ENCODE measurements around the gene RREB1.

RREB1 gene

DNA sequence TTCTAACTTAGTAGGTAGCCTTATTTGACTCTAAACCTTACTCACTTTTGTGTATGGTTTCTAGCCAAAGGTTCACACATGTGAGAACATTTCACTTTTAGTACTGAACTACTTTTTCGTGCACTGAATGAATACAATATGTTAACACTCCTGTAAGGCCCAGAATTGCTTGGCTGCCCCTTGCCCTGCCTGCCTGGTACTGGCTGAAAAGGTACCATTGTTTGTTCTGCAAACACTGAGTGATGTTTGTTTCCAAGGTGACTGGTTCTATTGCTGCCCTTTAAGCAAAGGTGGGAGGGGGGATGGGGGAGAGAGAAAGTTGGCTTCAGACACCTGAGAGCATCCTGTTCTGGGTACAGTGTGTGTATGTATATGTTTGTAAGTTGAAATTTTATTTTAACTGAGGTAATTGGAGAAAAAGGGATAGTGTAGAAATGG lies 31.2 kb downstream of the RREB1 start:
- intact Hi-C loops (cut with micrococcal nuclease), result no loop called here
- H3K27me3 Mint-ChIP-seq, result no peaks in the 10 kb centered on the region

GRCh38 chr6:7139835-7140470 lies 32.2 kb downstream of the RREB1 start:
- Mint-ChIP-seq H3K27me3 (no peaks in the 10 kb centered on the region), H3K4me1 (ENCODE audit: low read depth) (peaks cover 55% of the 10 kb centered on the region)
- intact Hi-C loops (cut with micrococcal nuclease), result no loop called here

More for the DNA sequence above, 31.2 kb downstream of the RREB1 start:
- Mint-ChIP-seq H3K4me3 (no peak overlapping the region), H3K36me3 (ENCODE audit: low read depth) (peaks cover 22% of the 10 kb centered on the region), H3K27ac (no peak overlapping the region), H3K4me1 (ENCODE audit: low read depth) (peaks cover 54% of the 10 kb centered on the region), H3K9me3 (no peaks in the 10 kb centered on the region)

GRCh38 chr6:7140631-7141378 lies 33.0 kb downstream of the RREB1 start:
- H3K27ac Mint-ChIP-seq, result peak overlapping the region; percentile 83
- intact Hi-C loops (cut with micrococcal nuclease), result no loop called here
- H3K36me3 Mint-ChIP-seq (ENCODE audit: low read depth), result peaks cover 28% of the 10 kb centered on the region
- H3K27me3 Mint-ChIP-seq, result no peaks in the 10 kb centered on the region
- peaks cover 63% of the 10 kb centered on the region for H3K4me1 Mint-ChIP-seq (ENCODE audit: low read depth)
- no peaks in the 10 kb centered on the region for H3K9me3 Mint-ChIP-seq
- peak overlapping the region; percentile 66 for H3K4me3 Mint-ChIP-seq

More at GRCh38 chr6:7139835-7140470, 32.2 kb downstream of the RREB1 start:
- Mint-ChIP-seq H3K27ac (peak overlapping the region; percentile 83), H3K36me3 (ENCODE audit: low read depth) (peaks cover 25% of the 10 kb centered on the region), H3K4me3 (no peak overlapping the region), H3K9me3 (no peaks in the 10 kb centered on the region)

GRCh38 chr6:7142228-7142801 lies 34.6 kb downstream of the RREB1 start:
- H3K9me3 Mint-ChIP-seq, result no peaks in the 10 kb centered on the region
- H3K36me3 Mint-ChIP-seq (ENCODE audit: low read depth), result peaks cover 43% of the 10 kb centered on the region
- H3K27ac Mint-ChIP-seq, result no peak overlapping the region
- no peaks in the 10 kb centered on the region for H3K27me3 Mint-ChIP-seq
- peaks cover 72% of the 10 kb centered on the region for H3K4me1 Mint-ChIP-seq (ENCODE audit: low read depth)
- intact Hi-C loops (cut with micrococcal nuclease), result no loop called here
- H3K4me3 Mint-ChIP-seq, result no peak overlapping the region

GRCh38 chr6:7142918-7143475 lies 35.2 kb downstream of the RREB1 start:
- peaks cover 50% of the 10 kb centered on the region for H3K36me3 Mint-ChIP-seq (ENCODE audit: low read depth)
- H3K27me3 Mint-ChIP-seq, result no peaks in the 10 kb centered on the region
- peaks cover 72% of the 10 kb centered on the region for H3K4me1 Mint-ChIP-seq (ENCODE audit: low read depth)
- no peaks in the 10 kb centered on the region for H3K9me3 Mint-ChIP-seq
- H3K4me3 Mint-ChIP-seq, result no peak overlapping the region
- intact Hi-C loops (cut with micrococcal nuclease), result no loop called here
- no peak overlapping the region for H3K27ac Mint-ChIP-seq

DNA sequence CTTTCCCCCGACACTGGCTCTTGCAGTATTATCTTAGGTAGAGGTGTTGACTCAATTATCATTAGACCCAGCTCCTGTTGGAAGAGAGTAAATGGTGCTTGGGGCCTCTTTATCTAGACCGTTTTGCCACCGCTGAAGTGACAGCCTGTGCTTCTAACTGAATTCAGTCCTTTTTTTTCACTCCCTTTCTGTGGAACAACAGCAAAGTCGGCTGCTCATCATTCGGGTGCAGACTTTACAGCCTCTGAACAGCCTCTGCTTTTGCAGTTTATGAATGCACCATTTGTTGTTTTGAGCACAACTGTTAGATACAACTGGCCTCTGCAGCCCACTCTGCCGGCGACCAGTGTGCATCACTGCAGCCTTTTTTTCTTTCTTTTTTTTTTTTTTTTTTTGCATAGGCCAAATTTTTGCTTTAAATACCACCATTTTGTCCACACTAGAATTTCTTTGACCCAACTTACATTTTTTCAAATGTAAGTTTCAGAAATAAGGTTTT lies 35.8 kb downstream of the RREB1 start:
- peaks cover 52% of the 10 kb centered on the region for H3K36me3 Mint-ChIP-seq (ENCODE audit: low read depth)
- no peaks in the 10 kb centered on the region for H3K9me3 Mint-ChIP-seq
- peaks cover 73% of the 10 kb centered on the region for H3K4me1 Mint-ChIP-seq (ENCODE audit: low read depth)
- no peak overlapping the region for H3K4me3 Mint-ChIP-seq
- no peaks in the 10 kb centered on the region for H3K27me3 Mint-ChIP-seq
- intact Hi-C loops (cut with micrococcal nuclease), result no loop called here
- H3K27ac Mint-ChIP-seq, result no peak overlapping the region

GRCh38 chr6:7144872-7145584 lies 37.3 kb downstream of the RREB1 start:
- peaks cover 52% of the 10 kb centered on the region for H3K36me3 Mint-ChIP-seq (ENCODE audit: low read depth)
- H3K27ac Mint-ChIP-seq, result peak overlapping the region; percentile 90
- no peaks in the 10 kb centered on the region for H3K9me3 Mint-ChIP-seq
- peaks cover 67% of the 10 kb centered on the region for H3K4me1 Mint-ChIP-seq (ENCODE audit: low read depth)
- no peak overlapping the region for H3K4me3 Mint-ChIP-seq
- H3K27me3 Mint-ChIP-seq, result no peaks in the 10 kb centered on the region
- intact Hi-C loops (cut with micrococcal nuclease), result no loop called here

DNA sequence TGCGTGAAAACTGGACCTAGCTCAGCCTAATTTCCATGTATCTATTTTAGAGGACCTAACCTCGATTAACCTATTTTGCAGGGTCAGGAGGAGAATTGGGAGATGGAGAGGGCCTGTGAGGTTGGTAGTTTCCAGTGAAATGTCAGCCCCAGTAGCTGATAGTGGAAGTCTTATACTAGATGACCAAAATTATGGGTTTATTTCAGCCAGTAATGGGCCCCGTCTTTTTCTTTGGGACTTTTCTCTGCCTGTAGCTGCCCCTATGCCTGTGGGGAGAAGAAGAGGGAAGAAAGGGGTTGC lies 37.8 kb downstream of the RREB1 start:
- Mint-ChIP-seq H3K4me3 (no peak overlapping the region), H3K27me3 (no peaks in the 10 kb centered on the region), H3K9me3 (no peaks in the 10 kb centered on the region), H3K4me1 (ENCODE audit: low read depth) (peaks cover 72% of the 10 kb centered on the region), H3K36me3 (ENCODE audit: low read depth) (peaks cover 55% of the 10 kb centered on the region), H3K27ac (peak overlapping the region; percentile 90)
- intact Hi-C loops (cut with micrococcal nuclease), result no loop called here

GRCh38 chr6:7145885-7146828 lies 38.4 kb downstream of the RREB1 start:
- Mint-ChIP-seq H3K27ac (peak overlapping the region; percentile 90), H3K4me1 (ENCODE audit: low read depth) (peaks cover 77% of the 10 kb centered on the region)
- intact Hi-C loops (cut with micrococcal nuclease), result no loop called here

DNA sequence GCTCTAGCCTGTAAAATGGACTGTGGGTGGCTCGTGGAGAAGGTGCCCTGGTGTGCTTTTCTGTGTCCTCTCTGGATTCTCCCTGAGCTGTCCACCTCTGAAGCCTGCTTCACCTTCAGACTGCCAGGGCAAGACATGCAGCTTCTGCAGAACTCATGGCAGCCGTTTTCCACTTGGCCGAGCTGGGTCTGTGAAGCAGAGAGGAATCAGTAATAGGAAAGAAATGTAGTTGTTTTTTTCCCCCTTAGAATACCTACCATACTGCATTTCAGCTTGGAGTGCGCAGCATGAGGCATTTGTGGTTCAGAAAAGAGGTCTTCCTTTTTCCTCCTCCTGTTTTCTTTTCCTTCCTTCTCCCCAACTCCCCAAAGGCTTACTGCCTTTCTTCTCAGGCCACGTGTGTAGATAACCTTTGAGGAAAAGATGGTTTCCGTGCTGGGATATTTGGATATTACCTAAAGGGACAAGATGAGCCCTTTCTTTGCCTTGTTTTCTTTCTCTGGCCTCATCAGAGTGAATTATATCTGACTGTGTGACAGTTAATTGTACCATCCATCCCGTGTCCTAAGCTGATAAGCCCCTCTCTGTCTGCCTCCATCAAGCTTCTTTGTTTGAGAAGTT lies 39.4 kb downstream of the RREB1 start:
- Mint-ChIP-seq H3K4me3 (peak overlapping the region; percentile 45), H3K4me1 (ENCODE audit: low read depth) (peaks cover 76% of the 10 kb centered on the region), H3K27me3 (no peaks in the 10 kb centered on the region), H3K27ac (peak overlapping the region; percentile 90), H3K36me3 (ENCODE audit: low read depth) (peaks cover 58% of the 10 kb centered on the region), H3K9me3 (no peaks in the 10 kb centered on the region)
- intact Hi-C loops (cut with micrococcal nuclease), result no loop called here

More at GRCh38 chr6:7145885-7146828, 38.4 kb downstream of the RREB1 start:
- H3K4me3 Mint-ChIP-seq, result peak overlapping the region; percentile 45
- peaks cover 61% of the 10 kb centered on the region for H3K36me3 Mint-ChIP-seq (ENCODE audit: low read depth)
- no peaks in the 10 kb centered on the region for H3K9me3 Mint-ChIP-seq
- H3K27me3 Mint-ChIP-seq, result no peaks in the 10 kb centered on the region

DNA sequence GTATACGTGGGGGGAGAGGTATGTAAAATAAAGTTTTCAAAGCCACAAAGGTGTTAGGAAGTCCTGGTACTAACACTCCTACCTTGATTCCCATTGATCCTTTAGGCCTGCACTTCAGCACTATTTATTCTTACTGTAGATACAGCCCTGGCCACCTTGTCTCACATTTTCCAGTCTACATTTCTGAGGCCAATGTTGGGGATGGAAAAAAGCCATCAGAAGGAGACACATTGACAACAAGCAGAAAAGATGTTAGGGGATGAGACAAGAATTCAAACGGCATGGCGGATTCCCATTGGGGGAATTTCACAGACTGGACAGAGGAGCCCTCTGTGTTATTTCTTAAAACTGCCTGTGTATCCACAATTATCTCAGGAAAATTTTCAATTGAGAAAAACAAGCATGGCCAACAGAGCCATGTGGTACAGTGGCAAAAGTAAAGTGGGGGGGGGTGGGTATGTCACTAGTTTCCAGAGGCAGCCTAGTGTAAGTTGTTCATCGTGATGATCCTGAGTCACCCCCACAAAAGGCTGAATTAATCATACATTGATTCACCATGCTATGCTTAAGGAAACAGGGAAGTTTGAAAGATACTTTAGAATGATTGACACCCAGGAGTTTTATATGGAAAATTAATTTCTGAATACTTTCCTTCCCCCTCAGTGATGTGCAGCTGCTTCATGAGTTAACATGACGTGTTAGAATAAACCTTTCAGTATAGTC lies 40.5 kb downstream of the RREB1 start:
- peaks cover 60% of the 10 kb centered on the region for H3K36me3 Mint-ChIP-seq (ENCODE audit: low read depth)
- peaks cover 76% of the 10 kb centered on the region for H3K4me1 Mint-ChIP-seq (ENCODE audit: low read depth)
- no peaks in the 10 kb centered on the region for H3K9me3 Mint-ChIP-seq
- intact Hi-C loops (cut with micrococcal nuclease), result no loop called here
- H3K27ac Mint-ChIP-seq, result peak overlapping the region; percentile 90
- H3K27me3 Mint-ChIP-seq, result no peaks in the 10 kb centered on the region
- no peak overlapping the region for H3K4me3 Mint-ChIP-seq
